Ovary (tissue), 3 donors: ENCODE data around the gene SHMT2.

ENCODE experiments used
- CTCF ChIP-seq, 3 donors: fragments of 450-650 bp in 2 of 3; fragments of 200-600 bp in 1 of 3; IDR thresholded peaks; one replicate each; pipeline versions ENCODE4 v1.5.1 to v1.8.0; 2016 to 2022; ENCODE audit warnings: antibody characterized with exemption in 3 of 3, mild to moderate bottlenecking in 1 of 3
- POLR2A ChIP-seq: fragments of 450-650 bp; IDR thresholded peaks from one replicate; pipeline ENCODE4 v1.6.1; 2017; ENCODE audit warnings: antibody characterized with exemption, mild to moderate bottlenecking, moderate library complexity
- donor health status: DM: no; HTN: no; CAD: no.

GRCh38 chr12:57215668-57216013 lies 13.9 kb upstream of the SHMT2 start:
- no peak for TF ChIP-seq CTCF (IDR thresholded peaks at IDR 0.05)
- no peak for TF ChIP-seq POLR2A
